ENCODE measurements around the gene ZFAND2A.

Gene ZFAND2A

DNA sequence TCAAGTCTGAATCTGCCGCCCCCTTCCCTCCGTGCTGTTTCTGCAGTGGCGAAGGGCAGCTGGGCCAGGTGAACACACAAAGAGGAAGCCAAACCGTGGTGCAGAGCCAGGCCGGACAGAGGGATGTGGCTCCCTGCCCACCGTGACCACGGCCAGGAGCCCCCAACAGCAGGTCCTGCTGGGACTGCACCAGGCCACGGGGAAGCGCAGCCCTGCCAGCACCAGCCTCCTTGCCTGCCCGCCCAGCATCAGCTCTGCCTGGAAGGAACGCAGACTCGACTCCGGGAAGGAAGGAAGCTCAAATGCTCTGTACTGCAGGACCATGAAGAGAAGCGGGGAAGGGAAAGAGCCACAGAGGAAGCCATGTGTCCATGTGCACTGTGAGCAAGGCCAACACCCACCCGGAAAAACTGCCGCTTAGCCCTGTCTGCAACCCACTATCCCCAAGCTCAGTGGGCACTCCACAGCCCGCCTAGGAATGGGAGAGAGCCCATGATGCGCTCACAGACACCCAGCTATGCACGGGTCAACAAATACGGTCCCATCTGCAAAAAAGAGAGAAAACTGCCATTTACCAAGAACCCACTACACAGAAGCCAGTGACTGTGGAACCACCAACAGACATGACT lies 53.1 kb downstream of the ZFAND2A start:
- DNase-seq (ENCODE audit: low spot score), result no peak

DNA sequence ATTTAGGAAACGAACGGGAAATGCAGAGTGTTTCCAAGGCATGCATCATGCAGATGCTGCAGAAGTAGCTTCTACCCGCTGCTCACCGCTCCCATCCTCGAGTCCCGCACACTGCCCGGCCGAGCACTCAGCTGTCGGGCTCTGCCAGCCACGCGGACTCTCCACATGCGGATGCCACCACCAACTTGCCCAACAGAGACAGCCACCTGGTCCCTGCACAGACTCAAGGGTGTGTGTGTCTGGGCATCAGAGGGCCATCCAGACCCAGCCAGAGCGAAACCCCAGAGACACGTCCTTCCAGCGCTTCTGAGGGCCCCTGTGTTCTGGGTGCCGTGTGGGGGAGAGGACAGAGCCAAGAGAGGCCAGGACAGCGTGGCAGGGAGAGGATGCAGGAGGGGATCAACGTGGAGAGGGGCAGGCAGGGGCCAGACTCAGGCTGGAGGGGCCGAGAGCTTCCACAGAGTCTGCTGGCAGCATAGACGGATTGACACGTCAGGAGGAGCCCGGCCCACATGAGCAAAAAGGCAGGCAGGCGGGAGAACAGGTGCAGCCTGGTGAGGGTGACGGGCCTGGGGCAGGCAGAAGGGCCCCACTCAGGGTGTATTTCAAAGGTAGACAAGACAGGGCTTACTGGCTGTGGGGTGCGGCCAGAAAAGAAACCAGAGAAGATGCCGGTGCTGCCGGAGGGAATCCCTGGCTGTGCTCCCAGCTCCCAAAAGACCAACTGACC lies 53.8 kb downstream of the ZFAND2A start:
- no peak for DNase-seq (ENCODE audit: low spot score)

DNA sequence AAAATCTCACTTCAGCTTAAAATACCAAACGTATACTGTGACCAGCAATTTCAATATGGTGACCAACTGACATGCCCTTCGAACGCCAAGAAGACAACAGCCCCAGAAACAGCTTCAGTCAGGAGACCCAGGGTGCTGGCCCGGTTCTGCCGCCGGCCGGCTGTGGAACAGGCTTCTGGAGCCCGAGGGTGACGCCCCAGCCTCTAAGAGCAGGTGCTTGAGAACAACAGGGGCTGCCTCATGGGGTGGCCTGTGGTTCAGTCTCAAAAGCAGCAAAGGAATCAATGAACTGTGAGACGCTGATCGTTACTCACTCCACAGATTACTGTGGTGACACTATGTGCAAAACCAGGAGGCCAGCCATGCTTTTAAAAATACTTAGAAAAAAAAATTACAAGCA lies 54.8 kb downstream of the ZFAND2A start:
- no peak for DNase-seq (ENCODE audit: low spot score)

DNA sequence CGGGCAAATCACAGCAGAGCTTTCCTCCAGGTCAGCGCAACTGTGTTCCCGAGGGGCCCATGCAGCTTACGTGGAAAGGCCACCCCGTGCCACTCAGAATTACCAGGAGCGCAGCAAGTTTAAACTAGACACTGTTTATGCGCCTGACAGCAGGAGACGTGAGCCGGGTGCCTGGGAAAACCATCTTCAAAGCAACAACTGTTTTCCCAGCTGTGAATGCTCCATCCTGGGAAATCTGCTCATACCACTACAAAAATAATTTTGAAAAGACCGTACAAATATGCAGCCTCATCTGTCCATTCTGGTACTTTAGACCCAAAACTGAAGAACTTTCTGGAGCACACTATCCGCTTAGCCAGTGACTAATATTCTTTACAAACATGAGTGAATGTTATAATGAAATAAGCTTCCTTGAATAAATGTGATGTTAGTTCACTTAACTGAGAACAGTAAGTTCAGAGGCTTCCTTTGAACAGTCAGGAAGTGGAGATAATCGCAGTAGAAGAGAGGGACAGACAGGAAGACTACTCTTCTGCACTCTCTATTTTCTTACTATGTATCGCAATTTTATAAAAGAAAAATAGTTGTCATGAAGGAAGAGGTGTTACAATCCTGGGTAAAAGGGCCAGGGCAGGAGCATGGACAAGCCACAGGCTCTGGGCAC lies 55.3 kb downstream of the ZFAND2A start:
- no peak for DNase-seq (ENCODE audit: low spot score)

DNA sequence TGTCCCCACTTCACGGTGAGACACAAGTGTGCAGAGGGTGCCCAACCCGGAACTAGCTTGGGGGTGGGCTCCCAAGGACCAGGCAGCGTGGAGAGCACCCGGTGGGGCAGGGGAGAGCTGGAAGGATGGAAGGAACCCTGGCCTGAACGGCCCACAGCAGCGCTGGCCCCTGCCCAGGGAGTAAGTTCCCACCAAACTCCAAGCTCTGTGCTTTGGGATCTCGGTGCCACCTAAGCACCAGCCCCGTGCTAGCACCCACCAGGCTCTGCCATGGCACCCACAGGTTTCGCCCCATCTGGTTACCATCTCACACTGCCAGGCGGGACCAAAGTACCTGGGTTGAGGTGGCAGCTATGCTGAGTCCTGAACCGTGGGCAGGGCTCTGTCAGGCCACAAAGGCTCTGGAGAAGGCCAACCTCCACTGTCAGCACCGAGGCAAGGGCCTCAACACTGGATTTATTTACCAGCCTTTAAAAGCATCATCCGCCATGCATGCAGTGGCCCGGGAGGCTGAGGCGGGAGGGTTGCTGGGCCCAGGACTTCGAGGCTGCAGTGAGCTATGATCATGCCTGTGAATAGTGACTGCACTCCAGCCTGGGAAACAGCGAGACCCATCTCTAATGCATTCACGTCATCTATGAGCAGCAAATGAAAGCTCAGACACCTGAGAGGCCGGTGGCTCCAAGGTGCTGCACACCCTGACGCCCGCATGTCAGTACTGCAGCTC lies 56.0 kb downstream of the ZFAND2A start:
- DNase-seq (ENCODE audit: low spot score), result no peak

DNA sequence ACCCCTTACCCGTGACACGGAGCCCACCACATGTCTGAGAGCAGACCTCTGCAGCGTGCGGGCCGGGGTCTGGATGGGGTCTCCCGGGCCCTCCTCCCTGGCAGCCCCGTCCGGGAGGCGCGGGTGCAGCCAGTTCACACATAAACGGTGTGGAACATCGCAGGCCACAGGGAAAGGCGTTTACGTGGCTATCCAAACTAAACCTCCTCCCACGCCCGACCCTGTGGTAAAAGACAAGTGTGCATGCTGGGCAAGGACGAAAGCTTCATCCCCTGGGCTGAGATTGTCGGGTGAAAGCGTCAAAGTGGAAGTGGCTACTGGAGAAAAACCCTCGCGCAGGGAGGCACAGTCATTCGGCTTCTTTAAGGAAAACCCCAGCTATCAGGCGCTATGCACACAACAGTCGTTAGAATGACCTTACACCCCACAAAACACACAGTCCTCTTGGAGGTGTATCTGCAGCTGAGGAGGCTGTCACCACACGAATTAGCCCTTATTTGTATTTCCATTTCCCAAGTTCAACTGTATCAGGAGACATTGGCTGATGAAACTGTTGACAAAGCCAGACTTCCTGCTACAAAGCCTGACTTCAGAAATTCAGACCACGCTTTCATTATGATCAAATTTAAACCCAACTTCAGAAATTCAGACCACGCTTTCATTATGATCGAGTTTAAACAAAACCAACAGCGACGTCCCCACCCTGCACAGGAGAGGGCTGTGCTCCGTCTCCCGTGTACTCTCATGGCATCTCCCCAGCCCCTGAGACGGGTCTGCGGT lies 56.8 kb downstream of the ZFAND2A start:
- peak; percentile 78 for DNase-seq (ENCODE audit: low spot score)
